ENCODE data around the gene MAS1L.

DNA sequence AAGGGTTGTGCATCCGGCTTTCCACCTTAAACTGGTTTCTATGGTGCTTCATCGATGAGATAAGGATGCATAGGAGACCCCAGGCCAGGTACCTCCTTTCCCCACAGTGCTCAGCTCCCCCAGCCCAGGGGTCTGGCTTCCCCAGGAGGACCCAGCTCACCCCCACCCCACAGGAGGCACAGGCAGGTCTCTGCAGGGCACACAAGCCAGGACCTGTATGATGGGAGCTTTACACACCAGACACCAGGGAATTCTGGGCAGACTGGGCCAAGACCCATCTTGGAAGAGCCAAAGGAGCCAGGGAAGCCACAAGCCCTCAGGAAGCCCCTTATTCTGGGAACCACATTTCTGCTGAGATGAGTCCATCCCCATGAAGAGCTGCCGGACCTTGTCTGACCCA, 42.2 kb upstream of the MAS1L start:
- TF ChIP-seq, protein P1, sequence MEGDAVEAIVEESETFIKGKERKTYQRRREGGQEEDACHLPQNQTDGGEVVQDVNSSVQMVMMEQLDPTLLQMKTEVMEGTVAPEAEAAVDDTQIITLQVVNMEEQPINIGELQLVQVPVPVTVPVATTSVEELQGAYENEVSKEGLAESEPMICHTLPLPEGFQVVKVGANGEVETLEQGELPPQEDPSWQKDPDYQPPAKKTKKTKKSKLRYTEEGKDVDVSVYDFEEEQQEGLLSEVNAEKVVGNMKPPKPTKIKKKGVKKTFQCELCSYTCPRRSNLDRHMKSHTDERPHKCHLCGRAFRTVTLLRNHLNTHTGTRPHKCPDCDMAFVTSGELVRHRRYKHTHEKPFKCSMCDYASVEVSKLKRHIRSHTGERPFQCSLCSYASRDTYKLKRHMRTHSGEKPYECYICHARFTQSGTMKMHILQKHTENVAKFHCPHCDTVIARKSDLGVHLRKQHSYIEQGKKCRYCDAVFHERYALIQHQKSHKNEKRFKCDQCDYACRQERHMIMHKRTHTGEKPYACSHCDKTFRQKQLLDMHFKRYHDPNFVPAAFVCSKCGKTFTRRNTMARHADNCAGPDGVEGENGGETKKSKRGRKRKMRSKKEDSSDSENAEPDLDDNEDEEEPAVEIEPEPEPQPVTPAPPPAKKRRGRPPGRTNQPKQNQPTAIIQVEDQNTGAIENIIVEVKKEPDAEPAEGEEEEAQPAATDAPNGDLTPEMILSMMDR (IDR thresholded peaks at IDR 0.05), result no peak
- TF ChIP-seq POLR2AphosphoS5 (IDR thresholded peaks at IDR 0.05), result no peak
- no peak for TF ChIP-seq POLR2A (IDR thresholded peaks at IDR 0.05)
- no peak for TF ChIP-seq EP300 (IDR thresholded peaks at IDR 0.05)

All from upper lobe of left lung (tissue), 4 donors.